Mesendoderm (in vitro differentiated cells): ENCODE measurements around the gene CHIC2.
A peak's percentile ranks its signal among the peaks of the same experiment; 100 is the strongest.

ENCODE experiments used
- DNase-seq: peaks from one replicate; pipeline ENCODE4 v3.0.0; 2013
- H2AK5ac ChIP-seq: 2 replicates; pipeline ENCODE4 v1.6.1; 2013; ENCODE audit warnings: low read length, inconsistent platforms
- H2BK120ac ChIP-seq: 2 replicates; pipeline ENCODE4 v1.6.1; 2013; ENCODE audit warnings: low read depth, mild to moderate bottlenecking, low read length, moderate library complexity, mixed read lengths
- H2BK15ac ChIP-seq: replicated peaks from 2 replicates; pipeline ENCODE4 v1.6.1; 2013; ENCODE audit warnings: low read depth, mild to moderate bottlenecking, moderate library complexity
- H2BK5ac ChIP-seq: 2 replicates; pipeline ENCODE4 v1.6.1; 2013; ENCODE audit warnings: low read length, inconsistent platforms
- H3K18ac ChIP-seq: 2 replicates; pipeline ENCODE4 v1.6.1; 2013; ENCODE audit warnings: mild to moderate bottlenecking, low read length, mixed read lengths
- H3K23ac ChIP-seq: one replicate; pipeline ENCODE4 v1.6.1; 2013; ENCODE audit warnings: low read length
- H3K27ac ChIP-seq: 2 replicates; pipeline ENCODE4 v1.5.1; 2013; ENCODE audit warnings: low read depth, mild to moderate bottlenecking, inconsistent platforms, low read length, moderate library complexity
- H3K27me3 ChIP-seq: 2 replicates; pipeline ENCODE4 v1.6.1; 2013; ENCODE audit warnings: low read length, control low read depth, mild to moderate bottlenecking, inconsistent platforms; ENCODE audit not compliant: insufficient read depth, poor library complexity
- H3K36me3 ChIP-seq: 2 replicates; pipeline ENCODE4 v1.6.1; 2013; ENCODE audit warnings: low read length, inconsistent platforms; ENCODE audit not compliant: control insufficient read depth, insufficient read depth
- H3K4ac ChIP-seq: one replicate; pipeline ENCODE4 v1.6.1; 2013; ENCODE audit warnings: low read depth, mild to moderate bottlenecking, low read length, moderate library complexity
- H3K4me1 ChIP-seq: 2 replicates; pipeline ENCODE4 v1.6.1; 2013; ENCODE audit warnings: low read depth, low read length, inconsistent platforms; ENCODE audit not compliant: control insufficient read depth
- H3K4me2 ChIP-seq: 2 replicates; pipeline ENCODE4 v1.6.1; 2013; ENCODE audit warnings: low read length
- H3K4me3 ChIP-seq: 2 replicates; pipeline ENCODE4 v1.5.1; 2013; ENCODE audit warnings: mild to moderate bottlenecking, low read length
- H3K56ac ChIP-seq: one replicate; pipeline ENCODE4 v1.6.1; 2013; ENCODE audit warnings: low read length
- H3K79me1 ChIP-seq: 2 replicates; pipeline ENCODE4 v1.6.1; 2013; ENCODE audit warnings: low read length, inconsistent platforms
- H3K79me2 ChIP-seq: 2 replicates; pipeline ENCODE4 v1.6.1; 2013; ENCODE audit warnings: mild to moderate bottlenecking, low read length; ENCODE audit not compliant: control insufficient read depth, insufficient read depth
- H3K9ac ChIP-seq: 2 replicates; pipeline ENCODE4 v1.6.1; 2013; ENCODE audit warnings: low read length, inconsistent platforms
- H4K5ac ChIP-seq: one replicate; pipeline ENCODE4 v1.6.1; 2013; ENCODE audit warnings: low read length
- H4K8ac ChIP-seq: one replicate; pipeline ENCODE4 v1.6.1; 2013; ENCODE audit warnings: low read depth, mild to moderate bottlenecking, control low read depth, low read length, moderate library complexity
- WGBS: extraction: QIAGEN DNeasy Blood & Tissue Kit; methylation state at CpG from one replicate; pipeline ENCODE4 v1.1.7; 2013; ENCODE audit warnings: low lambda C conversion rate, missing lambda C conversion rate; ENCODE audit not compliant: insufficient coverage; ENCODE audit errors: extremely low coverage; 5-methylcytosine and 5-hydroxymethylcytosine counted together

Gene CHIC2

DNA sequence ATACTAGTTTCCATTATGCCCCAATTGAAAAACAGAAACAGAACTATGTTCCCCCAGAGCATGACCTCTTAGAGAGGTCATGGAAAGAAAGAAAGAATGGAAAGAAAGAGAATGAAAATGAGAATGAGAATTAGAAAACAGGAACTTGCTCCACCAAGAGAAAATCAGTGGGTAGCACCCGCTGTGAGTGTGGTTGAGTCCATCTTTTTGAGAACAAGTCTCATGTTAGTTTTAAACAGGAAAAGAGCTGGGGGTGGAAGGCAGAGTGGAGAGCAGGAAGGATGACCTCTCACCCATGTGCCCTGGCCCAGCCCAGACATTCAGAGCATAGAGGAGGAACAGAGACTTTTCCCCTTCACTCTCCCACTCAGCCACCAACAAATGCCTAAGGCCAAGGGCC is 40.5 kb upstream of the CHIC2 start:
- H3K9ac ChIP-seq: no peak overlapping the region
- no CpG with 5 or more reads among the region's 1 CpG for WGBS
- H3K18ac ChIP-seq: no peak overlapping the region
- H2BK5ac ChIP-seq: no peak overlapping the region
- no peak overlapping the region for H2BK120ac ChIP-seq
- no peak overlapping the region for H3K4ac ChIP-seq
- no peaks in the 10 kb centered on the region for H3K79me2 ChIP-seq
- no peaks in the 10 kb centered on the region for H3K79me1 ChIP-seq
- no peak overlapping the region for H3K27ac ChIP-seq
- no peak overlapping the region for H3K56ac ChIP-seq
- no peak overlapping the region for H3K4me3 ChIP-seq
- no peak for DNase-seq
- H3K4me2 ChIP-seq: no peak overlapping the region
- H4K5ac ChIP-seq: no peak overlapping the region
- no peak overlapping the region for H2AK5ac ChIP-seq
- no peaks in the 10 kb centered on the region for H3K4me1 ChIP-seq
- no peak overlapping the region for H2BK15ac ChIP-seq
- H3K23ac ChIP-seq: no peak overlapping the region
- H3K36me3 ChIP-seq: no peaks in the 10 kb centered on the region
- H4K8ac ChIP-seq: no peak overlapping the region
- H3K27me3 ChIP-seq: peaks cover 71% of the 10 kb centered on the region

DNA sequence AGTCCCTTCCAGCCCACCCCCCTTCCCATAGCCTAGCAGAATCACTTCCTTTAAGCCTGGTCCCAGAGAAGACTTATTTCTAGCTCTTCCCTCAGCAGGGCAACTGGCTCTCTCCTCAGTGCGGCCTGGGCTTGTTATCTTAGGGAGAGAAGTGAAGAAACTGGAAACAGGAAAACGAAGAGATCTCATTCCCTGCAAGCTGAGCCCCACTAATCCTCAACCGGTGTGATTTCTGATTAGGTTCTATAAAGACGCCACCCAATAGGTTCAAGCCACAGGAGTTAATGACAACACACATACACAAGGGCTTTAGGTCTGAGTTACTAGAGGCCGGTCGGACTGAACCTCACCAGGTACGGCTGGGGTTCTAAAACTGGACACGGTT is 38.8 kb upstream of the CHIC2 start:
- Histone ChIP-seq H3K79me1 (no peaks in the 10 kb centered on the region), H2BK5ac (no peak overlapping the region), H3K79me2 (no peaks in the 10 kb centered on the region), H3K36me3 (no peaks in the 10 kb centered on the region), H3K27ac (no peak overlapping the region), H3K23ac (no peak overlapping the region), H4K5ac (no peak overlapping the region), H3K4me2 (peak overlapping the region; percentile 69), H4K8ac (no peak overlapping the region), H3K4ac (no peak overlapping the region), H3K18ac (no peak overlapping the region), H3K56ac (peak overlapping the region; percentile 75), H3K4me1 (peaks cover 6% of the 10 kb centered on the region), H3K27me3 (peaks cover 74% of the 10 kb centered on the region), H2BK15ac (no peak overlapping the region), H2AK5ac (no peak overlapping the region), H2BK120ac (no peak overlapping the region), H3K4me3 (no peak overlapping the region), H3K9ac (peak overlapping the region; percentile 37)
- no CpG with 5 or more reads among the region's 8 CpGs for WGBS
- DNase-seq: peak; percentile 79

DNA sequence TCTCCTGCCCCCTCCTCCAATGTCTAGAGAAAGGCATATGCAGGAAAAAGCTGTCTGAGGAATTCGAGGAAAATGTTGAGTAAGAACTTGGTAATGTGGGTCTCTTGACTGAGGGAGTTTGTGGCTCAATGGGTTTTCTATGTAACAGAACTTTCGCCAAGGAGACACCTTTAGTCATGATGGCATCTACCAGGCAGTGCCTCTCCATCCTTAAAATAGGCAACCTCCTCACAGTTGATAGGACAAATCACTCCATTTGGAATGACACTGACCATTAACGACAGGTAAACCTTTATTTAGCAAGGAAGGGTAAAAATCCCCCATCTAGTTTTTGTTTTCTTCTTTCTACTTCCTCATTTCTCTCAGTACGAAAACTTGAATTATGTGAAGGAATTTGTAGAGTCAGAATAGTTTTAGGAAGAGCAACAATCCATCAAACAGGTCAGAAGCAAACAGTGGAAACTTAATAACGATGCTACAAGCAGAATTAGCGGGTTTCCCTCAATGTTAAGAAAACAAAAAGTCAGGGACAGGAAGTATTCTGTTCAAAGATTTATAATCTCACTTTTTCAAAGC is 38.2 kb upstream of the CHIC2 start:
- H2BK120ac ChIP-seq: no peak overlapping the region
- H3K4me2 ChIP-seq: no peak overlapping the region
- H3K4me1 ChIP-seq: peaks cover 6% of the 10 kb centered on the region
- H3K79me2 ChIP-seq: no peaks in the 10 kb centered on the region
- no peak overlapping the region for H4K5ac ChIP-seq
- no peak overlapping the region for H4K8ac ChIP-seq
- no peak overlapping the region for H3K23ac ChIP-seq
- H3K18ac ChIP-seq: no peak overlapping the region
- no CpG with 5 or more reads among the region's 6 CpGs for WGBS
- H2BK5ac ChIP-seq: no peak overlapping the region
- no peaks in the 10 kb centered on the region for H3K79me1 ChIP-seq
- H2AK5ac ChIP-seq: no peak overlapping the region
- H3K36me3 ChIP-seq: no peaks in the 10 kb centered on the region
- no peak overlapping the region for H3K4ac ChIP-seq
- DNase-seq: peak; percentile 24
- no peak overlapping the region for H3K4me3 ChIP-seq
- H3K9ac ChIP-seq: no peak overlapping the region
- no peak overlapping the region for H3K27ac ChIP-seq
- H2BK15ac ChIP-seq: no peak overlapping the region
- H3K27me3 ChIP-seq: peaks cover 79% of the 10 kb centered on the region
- no peak overlapping the region for H3K56ac ChIP-seq

DNA sequence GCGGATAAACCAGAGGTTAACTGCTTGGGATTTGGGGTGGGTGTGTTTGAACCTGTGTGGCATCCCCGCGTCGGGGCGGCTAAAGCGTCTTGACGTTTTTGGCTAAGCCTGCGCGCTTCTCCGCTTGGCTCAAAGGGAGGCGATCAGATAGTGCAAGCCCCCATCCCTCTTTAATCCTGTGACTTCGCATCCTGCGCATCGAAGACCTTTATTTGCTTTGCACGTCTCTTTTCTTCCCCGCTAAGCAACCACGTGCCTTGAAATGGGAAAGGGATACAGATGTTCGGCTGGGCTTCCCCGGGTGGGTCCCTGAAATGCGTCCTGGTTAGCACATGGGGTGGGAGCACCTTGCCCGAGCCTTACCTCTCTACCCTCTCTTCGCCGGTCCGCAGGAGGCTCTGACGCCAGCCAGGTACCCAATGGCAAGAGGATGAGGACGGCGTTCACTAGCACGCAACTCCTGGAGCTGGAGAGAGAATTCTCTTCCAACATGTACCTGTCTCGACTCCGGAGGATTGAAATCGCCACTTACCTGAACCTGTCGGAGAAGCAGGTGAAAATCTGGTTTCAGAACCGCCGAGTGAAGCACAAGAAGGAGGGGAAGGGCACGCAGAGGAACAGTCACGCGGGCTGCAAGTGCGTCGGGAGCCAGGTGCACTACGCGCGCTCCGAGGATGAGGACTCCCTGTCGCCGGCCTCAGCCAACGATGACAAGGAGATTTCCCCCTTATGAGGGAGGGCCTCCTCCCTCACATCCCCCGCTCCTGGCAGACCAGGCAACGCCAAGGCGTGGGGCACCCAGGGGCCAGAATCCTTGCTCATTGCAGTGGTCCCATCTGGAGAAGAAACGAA is 37.0 kb upstream of the CHIC2 start:
- peak; percentile 23 for DNase-seq
- Histone ChIP-seq H3K27ac (no peak overlapping the region), H3K79me1 (no peaks in the 10 kb centered on the region), H3K18ac (no peak overlapping the region), H2BK15ac (no peak overlapping the region), H3K4me1 (peaks cover 6% of the 10 kb centered on the region), H4K5ac (no peak overlapping the region), H3K36me3 (no peaks in the 10 kb centered on the region), H2BK120ac (no peak overlapping the region), H2AK5ac (no peak overlapping the region), H4K8ac (no peak overlapping the region), H3K4ac (no peak overlapping the region), H3K9ac (no peak overlapping the region), H3K4me3 (no peak overlapping the region), H3K79me2 (no peaks in the 10 kb centered on the region), H3K56ac (no peak overlapping the region), H2BK5ac (no peak overlapping the region), H3K4me2 (no peak overlapping the region), H3K23ac (no peak overlapping the region), H3K27me3 (peaks cover 86% of the 10 kb centered on the region)
- WGBS: no CpG with 5 or more reads among the region's 50 CpGs

DNA sequence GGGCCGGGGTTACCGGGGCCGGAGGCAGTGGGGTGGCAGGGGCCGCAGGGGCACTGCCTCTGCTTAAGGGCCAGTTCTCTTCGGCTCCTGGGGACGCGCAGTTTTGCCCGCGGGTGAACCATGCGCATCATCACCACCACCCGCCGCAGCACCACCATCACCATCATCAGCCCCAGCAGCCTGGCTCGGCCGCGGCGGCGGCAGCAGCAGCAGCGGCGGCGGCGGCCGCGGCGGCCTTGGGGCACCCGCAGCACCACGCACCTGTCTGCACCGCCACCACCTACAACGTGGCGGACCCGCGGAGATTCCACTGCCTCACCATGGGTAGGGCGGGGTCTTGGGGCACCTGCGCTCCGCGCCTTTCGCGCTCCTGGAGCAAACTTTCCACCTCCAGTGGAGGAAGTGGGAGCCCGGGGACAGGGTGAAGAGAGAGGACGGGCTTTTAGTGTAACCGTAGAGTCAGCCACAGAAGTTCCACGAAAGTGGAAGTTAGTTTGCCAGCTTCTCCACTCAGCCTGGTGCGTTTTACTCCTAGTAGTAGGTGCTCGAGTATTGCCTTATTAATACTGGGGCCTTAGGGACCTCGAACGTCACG is 36.3 kb upstream of the CHIC2 start:
- Histone ChIP-seq H3K27me3 (peaks cover 88% of the 10 kb centered on the region), H3K4me2 (no peak overlapping the region), H3K4ac (no peak overlapping the region), H4K5ac (no peak overlapping the region), H3K4me1 (peaks cover 6% of the 10 kb centered on the region), H3K4me3 (no peak overlapping the region), H3K36me3 (no peaks in the 10 kb centered on the region), H3K79me2 (no peaks in the 10 kb centered on the region), H3K56ac (no peak overlapping the region), H2BK120ac (no peak overlapping the region), H3K9ac (no peak overlapping the region), H2BK15ac (no peak overlapping the region), H3K27ac (no peak overlapping the region), H4K8ac (no peak overlapping the region), H3K79me1 (no peaks in the 10 kb centered on the region), H2BK5ac (no peak overlapping the region), H3K23ac (no peak overlapping the region), H2AK5ac (no peak overlapping the region), H3K18ac (no peak overlapping the region)
- DNase-seq: no peak
- WGBS: no CpG with 5 or more reads among the region's 46 CpGs
